Measurements from ENCODE around the gene RGS7. TPM values are rescaled to one million over a fixed set of nuclear protein-coding genes. Genes with fewer than 3 reads are reported as not detected.
A peak's percentile ranks its signal among the peaks of the same experiment; 100 is the strongest.

RGS7 gene
- total RNA-seq, 1 experiment from 2014 or later, result 1.5 TPM

DNA sequence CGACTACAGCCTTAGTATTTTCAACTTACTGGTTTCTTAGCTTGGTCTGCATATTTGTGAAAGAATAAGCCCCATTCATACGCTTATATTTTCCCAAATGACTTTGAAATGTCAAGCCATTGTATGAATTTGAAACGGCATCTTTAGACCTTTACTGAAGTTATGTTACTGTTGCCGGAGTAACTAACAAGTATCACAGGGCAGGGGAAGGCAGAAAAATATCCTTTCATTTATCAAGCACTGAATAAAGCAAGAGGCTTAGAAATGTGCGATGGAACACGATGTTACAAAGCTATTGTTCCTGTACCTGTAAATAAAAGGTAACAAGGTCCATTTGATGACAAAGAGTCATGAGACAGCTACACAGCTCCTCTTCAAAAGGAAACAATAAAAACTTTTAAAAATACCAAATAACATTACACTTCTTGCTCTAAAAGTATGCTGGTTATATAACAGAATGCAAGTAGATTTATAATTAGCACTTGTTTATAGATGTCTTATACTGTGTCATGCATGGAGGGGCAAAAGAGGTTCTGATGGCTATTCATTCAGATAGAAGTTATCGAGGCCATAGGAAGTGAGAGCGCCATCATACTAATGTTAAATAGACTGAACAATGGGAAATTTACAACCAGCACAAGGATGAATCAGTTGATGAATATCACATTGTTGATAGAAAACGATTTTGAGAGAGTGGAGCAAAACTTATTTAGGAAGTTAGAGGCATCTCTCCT, 322.6 kb downstream of the RGS7 start:
- H3K27ac Mint-ChIP-seq, result no peak overlapping the region
- H3K4me3 Mint-ChIP-seq, result no peak overlapping the region
- Histone ChIP-seq H3K79me2 (ENCODE audit: insufficient read depth, low read length) (no peaks in the 10 kb centered on the region), H4K91ac (ENCODE audit: insufficient read length, low read depth, low read length) (no peak overlapping the region), H2BK120ac (ENCODE audit: low read depth, low read length, poor library complexity, severe bottlenecking) (no peak overlapping the region), H3T11ph (ENCODE audit: low read length) (peak overlapping the region; percentile 60), H3K9me3 (ENCODE audit: control insufficient read depth, low read depth, low read length) (no peaks in the 10 kb centered on the region), H3K4me1 (ENCODE audit: insufficient read depth, low read length) (peaks cover 10% of the 10 kb centered on the region; the same call in 1 of the 2 replicates), H3K56ac (ENCODE audit: insufficient read length, low read depth, low read length) (no peak overlapping the region), H3K14ac (ENCODE audit: insufficient read depth, low read length) (no peak overlapping the region), H2BK15ac (ENCODE audit: low read depth, low read length) (no peak overlapping the region), H3K27ac (ENCODE audit: insufficient read length, low read depth, low read length) (no peak overlapping the region), H2AFZ (ENCODE audit: low read length) (no peak overlapping the region), H3K27me3 (ENCODE audit: insufficient read depth, low read length) (no peaks in the 10 kb centered on the region), H3K23ac (ENCODE audit: insufficient read length, low read depth, low read length) (no peak overlapping the region), H4K8ac (replicated peaks; ENCODE audit: insufficient read length, low read depth, low read length) (no peak overlapping the region), H2BK20ac (ENCODE audit: low read depth, low read length, poor library complexity, severe bottlenecking) (no peak overlapping the region), H2BK5ac (ENCODE audit: insufficient read length, low read length) (no peak overlapping the region), H3K4ac (ENCODE audit: low read depth, low read length) (no peak overlapping the region), H3K79me1 (ENCODE audit: insufficient read depth, low read depth, low read length, poor library complexity, severe bottlenecking) (no peaks in the 10 kb centered on the region), H2BK12ac (ENCODE audit: insufficient read length, low read depth, low read length) (no peak overlapping the region), H3K18ac (ENCODE audit: insufficient read length, low read depth, low read length) (peak overlapping the region; percentile 50), H3K4me2 (ENCODE audit: insufficient read depth, insufficient read length, low read length) (peak overlapping the region; percentile 36), H2AK5ac (ENCODE audit: insufficient read length, low read length) (no peak overlapping the region), H4K20me1 (ENCODE audit: control insufficient read depth, insufficient read depth, insufficient read length) (no peaks in the 10 kb centered on the region), H3K9ac (ENCODE audit: extremely low read depth, insufficient read length, low read length) (no peak overlapping the region), H3K23me2 (ENCODE audit: insufficient read length, low read depth, low read length, poor library complexity, severe bottlenecking) (no peaks in the 10 kb centered on the region), H4K5ac (ENCODE audit: insufficient read length, low read depth, low read length) (no peak overlapping the region)
- H3K4me1 Mint-ChIP-seq, result peaks cover 22 to 24% of the 10 kb centered on the region in 2 experiments
- no CpG with 5 or more reads among the region's 9 CpGs for WGBS (ENCODE audit: extremely low coverage, insufficient read length, low lambda C conversion rate)
- TF ChIP-seq, protein P1, sequence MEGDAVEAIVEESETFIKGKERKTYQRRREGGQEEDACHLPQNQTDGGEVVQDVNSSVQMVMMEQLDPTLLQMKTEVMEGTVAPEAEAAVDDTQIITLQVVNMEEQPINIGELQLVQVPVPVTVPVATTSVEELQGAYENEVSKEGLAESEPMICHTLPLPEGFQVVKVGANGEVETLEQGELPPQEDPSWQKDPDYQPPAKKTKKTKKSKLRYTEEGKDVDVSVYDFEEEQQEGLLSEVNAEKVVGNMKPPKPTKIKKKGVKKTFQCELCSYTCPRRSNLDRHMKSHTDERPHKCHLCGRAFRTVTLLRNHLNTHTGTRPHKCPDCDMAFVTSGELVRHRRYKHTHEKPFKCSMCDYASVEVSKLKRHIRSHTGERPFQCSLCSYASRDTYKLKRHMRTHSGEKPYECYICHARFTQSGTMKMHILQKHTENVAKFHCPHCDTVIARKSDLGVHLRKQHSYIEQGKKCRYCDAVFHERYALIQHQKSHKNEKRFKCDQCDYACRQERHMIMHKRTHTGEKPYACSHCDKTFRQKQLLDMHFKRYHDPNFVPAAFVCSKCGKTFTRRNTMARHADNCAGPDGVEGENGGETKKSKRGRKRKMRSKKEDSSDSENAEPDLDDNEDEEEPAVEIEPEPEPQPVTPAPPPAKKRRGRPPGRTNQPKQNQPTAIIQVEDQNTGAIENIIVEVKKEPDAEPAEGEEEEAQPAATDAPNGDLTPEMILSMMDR (conservative IDR thresholded peaks at IDR 0.05), result no peak
- H3K9me3 Mint-ChIP-seq, result peaks cover 3 to 4% of the 10 kb centered on the region in 2 experiments; a peak in 3 of 5 replicates
- H3K36me3 Mint-ChIP-seq (ENCODE audit: insufficient read depth in 1 of 3, low read depth in 3 of 3), result peaks cover 0 to 8% (median 0%) of the 10 kb centered on the region in 3 experiments; a peak in 3 of 7 replicates
- H3K27me3 Mint-ChIP-seq (ENCODE audit: low read depth), result no peaks in the 10 kb centered on the region
- no peak for DNase-seq
